Activated T-cell treated with anti-CD3 and anti-CD28 coated beads for 4 hours (primary cell): ENCODE data around the gene EYA2.
"Not testable (repeated sequence)": the region's sequence is repeated elsewhere in the genome, so short reads cannot be mapped to it uniquely, and the experiment has no call there.

Experiments used
- DNase-seq: peaks from one replicate; pipeline ENCODE4 v3.0.0-alpha.2; 2020

The EYA2 gene

DNA sequence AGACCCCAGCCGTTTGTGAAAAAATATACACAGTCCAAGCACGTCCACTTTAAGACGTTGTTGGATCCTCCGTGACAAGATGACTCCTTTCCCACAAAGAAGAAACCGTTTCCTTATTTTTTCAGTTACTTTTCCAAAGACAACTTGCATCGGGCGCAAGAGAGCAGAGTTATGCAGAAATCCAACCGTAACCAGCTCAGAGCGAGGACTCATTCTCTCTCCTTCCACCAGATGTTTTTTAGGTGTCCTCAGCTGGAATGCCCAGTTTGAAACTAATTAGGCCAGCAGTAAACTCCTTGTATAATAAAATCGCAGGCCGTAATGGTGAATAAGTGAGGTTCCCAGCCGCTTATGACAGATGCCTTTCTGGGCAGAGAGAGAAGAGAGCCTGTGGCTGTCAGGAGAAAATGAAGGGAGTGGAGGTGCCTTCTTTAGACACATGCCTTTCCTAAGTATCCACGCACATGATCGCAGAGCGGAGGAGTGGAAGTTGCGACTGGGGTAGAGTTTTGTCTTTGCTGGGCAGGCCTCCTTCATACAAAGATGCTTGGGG, 2.8 kb downstream of the EYA2 start:
- no peak for DNase-seq

DNA sequence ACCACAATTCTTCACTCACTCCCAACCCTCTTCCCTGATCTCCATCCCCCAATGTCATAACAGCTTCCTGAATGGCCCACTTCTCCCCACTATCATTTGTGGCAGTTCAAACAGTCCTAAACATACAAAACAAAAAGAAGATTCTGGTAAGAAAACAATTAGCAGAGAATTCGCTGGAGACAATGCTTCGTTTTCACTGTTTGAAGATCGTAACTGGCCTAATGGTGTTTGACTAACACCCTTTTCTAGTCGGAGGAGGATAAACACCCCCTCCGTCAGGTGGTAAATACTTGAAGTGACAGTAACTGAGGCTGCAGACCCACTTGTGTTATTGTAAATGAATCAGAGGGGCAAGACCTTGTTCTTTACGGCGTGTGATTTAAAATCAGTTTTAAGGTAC, 3.8 kb downstream of the EYA2 start:
- no peak for DNase-seq

DNA sequence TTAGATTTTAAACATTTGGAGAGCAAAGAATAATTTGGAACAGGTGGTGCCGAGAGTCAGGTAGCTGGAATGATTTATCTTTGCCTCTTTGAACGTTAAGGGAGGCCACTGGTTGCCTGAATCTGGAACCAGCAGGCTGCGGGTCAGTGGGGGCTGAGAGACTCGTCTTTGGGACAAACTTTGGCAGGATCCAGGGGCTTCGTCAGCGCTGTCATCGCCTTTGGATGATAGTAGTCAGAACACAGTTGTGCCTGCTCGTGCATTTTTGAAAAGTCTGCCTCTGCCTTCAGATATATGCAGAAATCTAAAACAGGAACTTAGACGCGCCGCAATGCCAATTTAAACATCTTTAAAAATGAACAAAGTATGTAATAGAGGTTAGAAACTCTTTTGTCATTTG, 5.0 kb downstream of the EYA2 start:
- no peak for DNase-seq

- DNase-seq = no peak
These were observed 5.4 kb downstream of the EYA2 start for GRCh38 chr20:46900086-46900485.

GRCh38 chr20:46900826-46901225, 6.2 kb downstream of the EYA2 start:
- no peak for DNase-seq

- no peak for DNase-seq
These were observed 7.0 kb downstream of the EYA2 start for GRCh38 chr20:46901638-46902037.

- no peak for DNase-seq
These were observed 8.6 kb downstream of the EYA2 start for GRCh38 chr20:46903256-46903655.

DNA sequence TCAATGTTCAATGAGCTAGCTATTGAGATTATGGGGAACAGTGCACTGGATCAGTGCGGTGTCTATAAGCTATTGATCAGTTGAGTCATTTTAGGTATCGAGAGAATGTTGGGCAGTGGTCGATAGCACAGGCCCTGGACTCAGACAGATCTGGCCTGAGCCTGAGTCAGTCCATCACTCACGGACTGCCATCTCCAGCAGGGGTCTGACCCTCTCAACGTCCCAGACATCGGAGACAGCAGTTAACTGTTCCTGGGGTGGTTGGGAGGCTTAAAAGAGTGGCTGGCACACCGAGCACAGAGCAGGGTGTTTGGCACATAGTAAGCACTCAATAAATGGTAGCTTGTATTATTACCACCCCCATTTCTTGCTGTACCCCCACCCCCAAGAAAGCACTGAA, 9.3 kb downstream of the EYA2 start:
- no peak for DNase-seq

DNA sequence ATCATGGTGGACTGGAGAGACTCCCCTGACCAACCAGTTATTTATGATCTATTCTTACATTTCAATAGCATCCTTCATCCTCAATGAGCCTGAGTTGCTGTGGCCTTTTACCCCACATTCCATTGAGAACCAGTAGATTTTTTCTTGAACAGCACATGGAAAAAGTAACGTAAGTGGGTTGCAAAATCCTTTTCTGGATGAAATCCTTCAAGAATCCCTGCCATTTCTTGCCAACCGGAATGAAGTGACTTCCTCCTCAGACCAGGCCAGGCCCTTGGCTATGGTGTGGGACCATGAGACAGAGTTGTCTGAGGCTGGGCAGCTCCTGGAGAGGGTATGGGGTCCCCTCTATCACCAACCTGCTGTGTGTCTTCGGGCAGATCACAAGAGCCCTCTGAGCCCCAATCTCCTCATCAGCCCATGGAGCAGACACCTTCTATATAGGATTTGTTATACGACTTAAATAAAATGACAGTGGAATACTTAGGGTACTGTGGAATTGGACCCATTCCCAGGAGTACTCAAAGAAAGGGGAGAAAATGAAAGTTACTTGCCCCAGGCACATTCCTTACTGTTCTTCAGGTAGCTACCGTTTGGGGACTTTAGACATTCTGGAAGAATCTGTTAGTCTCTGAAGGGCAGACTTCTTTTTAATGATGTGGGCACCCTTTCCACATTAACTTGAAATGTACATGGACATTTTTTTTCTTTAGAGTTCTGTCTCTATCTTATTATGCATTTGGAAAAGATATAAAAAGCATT, 10.9 kb downstream of the EYA2 start:
- no peak for DNase-seq

DNA sequence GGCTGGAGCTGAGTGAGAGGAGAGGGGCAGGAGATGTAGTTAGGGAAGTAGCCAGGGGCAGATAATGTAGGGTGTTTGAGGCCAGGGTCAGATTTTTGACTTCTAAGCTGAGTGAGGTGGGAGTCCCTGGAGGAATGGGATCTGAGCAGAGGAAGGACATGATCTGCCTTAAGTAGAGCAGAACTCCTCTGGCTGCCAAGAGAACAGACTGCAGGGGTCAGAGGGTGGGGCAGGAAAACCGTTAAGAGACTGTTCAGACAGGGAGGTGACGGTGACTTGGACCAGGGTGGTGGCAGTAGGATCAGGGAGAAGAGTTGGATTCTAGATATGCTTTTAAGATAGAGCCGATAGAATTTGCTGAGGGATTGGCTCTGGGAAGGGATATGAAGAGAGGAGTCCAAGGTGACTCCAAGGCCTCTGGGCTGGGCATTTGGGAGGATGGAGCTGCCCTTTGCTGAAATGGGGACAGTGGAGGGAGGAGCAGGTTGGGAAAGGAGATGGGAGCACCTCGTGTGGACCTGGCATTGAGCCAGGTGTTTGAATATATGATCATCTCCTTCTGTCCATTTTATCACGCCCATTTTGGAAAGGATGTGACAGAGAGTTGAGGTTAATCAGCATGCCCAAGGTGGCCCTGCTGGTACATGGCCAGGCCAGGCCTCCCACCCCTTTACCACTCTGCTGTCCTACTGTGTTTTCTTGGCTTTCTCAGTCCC, 18.8 kb downstream of the EYA2 start:
- no peak for DNase-seq

GRCh38 chr20:46914789-46915379, 20.2 kb downstream of the EYA2 start:
- DNase-seq = no peak

DNA sequence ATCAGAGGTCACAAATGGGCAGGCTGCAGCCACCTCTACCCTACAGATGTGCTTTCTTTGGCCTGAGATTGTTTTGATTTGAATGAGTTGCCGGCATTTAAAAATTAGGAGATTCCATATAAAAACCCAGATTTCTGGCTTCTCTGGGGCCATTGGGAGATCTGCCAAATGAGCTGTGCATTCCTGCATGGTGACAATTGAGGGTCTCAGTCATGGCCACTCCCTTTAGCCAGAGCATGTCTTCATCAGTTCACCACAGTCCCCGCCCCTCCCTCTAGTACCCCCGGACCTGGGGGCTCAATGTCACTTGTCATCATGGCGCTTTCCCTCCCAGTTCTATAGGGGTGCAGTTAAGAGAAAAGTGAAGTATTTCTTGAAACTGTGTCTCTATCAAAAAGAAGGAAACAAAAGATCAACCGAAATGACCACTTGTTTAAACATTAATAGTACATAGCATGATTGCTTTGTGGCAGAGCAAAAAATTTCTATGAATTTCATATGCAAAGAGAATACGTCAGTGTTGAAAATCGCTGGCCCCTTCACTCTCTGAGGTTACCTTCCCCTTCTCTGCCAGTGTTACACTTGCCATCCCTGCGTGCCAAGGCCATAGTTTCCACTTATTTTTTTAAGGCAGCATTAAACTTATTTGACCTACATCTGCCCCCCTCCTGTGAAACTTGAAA, 21.1 kb downstream of the EYA2 start:
- DNase-seq = no peak

GRCh38 chr20:46916258-46916603, 21.6 kb downstream of the EYA2 start:
- DNase-seq = no peak

- DNase-seq = no peak
These were observed 22.5 kb downstream of the EYA2 start for GRCh38 chr20:46917155-46917554.

GRCh38 chr20:46920114-46920513, 25.5 kb downstream of the EYA2 start:
- DNase-seq = no peak

GRCh38 chr20:46922841-46923240, 28.2 kb downstream of the EYA2 start:
- not testable (repeated sequence) for DNase-seq

DNA sequence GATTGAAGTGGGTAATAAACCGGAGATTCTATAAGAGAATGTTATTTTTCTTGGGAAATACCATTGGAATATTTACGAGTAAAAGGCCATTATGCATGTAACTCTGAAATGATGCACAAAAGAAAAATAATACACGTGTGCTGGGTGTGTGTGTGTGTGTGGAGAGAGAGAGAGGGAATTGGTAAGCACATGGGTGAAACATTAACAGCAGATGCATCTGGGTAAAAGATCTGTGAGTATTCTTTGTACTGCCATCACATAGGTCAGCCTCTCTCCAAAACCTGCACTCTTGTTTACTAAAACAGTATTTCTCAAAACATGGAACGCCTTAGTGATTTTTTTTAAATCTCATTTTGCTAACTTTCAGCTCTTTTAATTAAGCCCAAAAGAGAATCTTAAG, 28.9 kb downstream of the EYA2 start:
- DNase-seq = no peak

DNA sequence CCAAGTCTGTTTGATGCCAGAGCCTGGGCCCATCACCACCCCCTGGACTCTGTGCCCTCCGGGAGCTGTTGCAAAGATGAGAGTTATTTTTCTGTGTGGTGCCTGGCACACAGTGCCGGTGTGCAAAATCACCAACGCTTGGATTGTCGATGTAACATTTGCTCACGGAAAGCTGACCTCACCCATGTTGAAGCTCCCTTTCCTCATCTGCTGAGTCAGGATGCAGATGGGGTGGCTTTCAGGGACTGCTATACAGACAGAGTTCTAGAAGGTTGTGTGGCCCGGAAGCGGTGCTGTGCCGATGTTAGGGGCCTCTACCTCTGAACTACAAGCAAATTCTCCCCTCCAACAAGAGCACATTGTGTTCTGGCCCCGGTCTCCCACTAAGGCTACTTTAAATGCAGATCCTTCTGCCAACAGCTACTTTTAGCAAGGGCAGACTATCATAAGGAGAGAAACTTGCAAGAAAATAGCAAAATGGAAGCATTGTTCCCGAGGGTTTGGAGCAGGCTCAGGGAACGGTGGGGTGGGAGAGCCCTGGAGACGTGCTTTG, 34.0 kb downstream of the EYA2 start:
- DNase-seq = no peak

DNA sequence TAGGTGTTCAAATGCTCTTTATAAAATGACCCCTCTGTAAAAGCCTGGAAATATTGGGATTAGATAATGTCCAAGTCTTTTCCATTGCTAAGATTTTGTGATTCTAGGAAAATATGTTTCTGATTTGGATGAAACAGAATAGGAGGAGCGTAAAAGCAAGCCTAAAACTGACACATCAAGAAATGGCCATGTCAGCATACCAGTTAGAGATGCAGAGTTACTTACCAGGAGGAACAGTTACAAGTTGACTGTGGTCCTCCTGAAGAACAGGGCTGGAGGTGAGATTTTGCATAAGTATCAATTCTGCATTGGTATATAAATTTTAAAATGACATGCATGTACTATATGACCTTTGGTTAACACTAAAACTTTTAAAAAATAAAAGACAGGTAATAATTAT, 35.3 kb downstream of the EYA2 start:
- no peak for DNase-seq

- no peak for DNase-seq
These were observed 36.1 kb downstream of the EYA2 start for GRCh38 chr20:46930640-46931339.

GRCh38 chr20:46931699-46932098, 37.1 kb downstream of the EYA2 start:
- DNase-seq = no peak

GRCh38 chr20:46932439-46932838, 37.8 kb downstream of the EYA2 start:
- DNase-seq = not testable (repeated sequence)
